Effector CD4-positive, alpha-beta T cell (primary cell): ENCODE results near the gene TCERG1L.

Source experiments
- DNase-seq: peaks from one replicate; pipeline ENCODE4 v3.0.0-alpha.2; 2020

The TCERG1L gene

GRCh38 chr10:131077724-131078123 is 233.8 kb downstream of the TCERG1L start:
- DNase-seq = no peak

GRCh38 chr10:131077031-131077430 is 234.5 kb downstream of the TCERG1L start:
- DNase-seq = no peak

GRCh38 chr10:131076356-131076755 is 235.2 kb downstream of the TCERG1L start:
- DNase-seq = no peak

- no peak for DNase-seq
Measured at GRCh38 chr10:131075218-131075770, 236.2 kb downstream of the TCERG1L start.

GRCh38 chr10:131074682-131075081 is 236.8 kb downstream of the TCERG1L start:
- DNase-seq = no peak

- no peak for DNase-seq
Measured at GRCh38 chr10:131073469-131074035, 238.0 kb downstream of the TCERG1L start.

- no peak for DNase-seq
Measured at GRCh38 chr10:131072651-131073468, 238.7 kb downstream of the TCERG1L start.

GRCh38 chr10:131071721-131072120 is 239.8 kb downstream of the TCERG1L start:
- no peak for DNase-seq

GRCh38 chr10:131070856-131071255 is 240.7 kb downstream of the TCERG1L start:
- DNase-seq = no peak

- no peak for DNase-seq
Measured at GRCh38 chr10:131068760-131069159, 242.8 kb downstream of the TCERG1L start.

- DNase-seq = no peak
Measured at GRCh38 chr10:131068311-131068710, 243.2 kb downstream of the TCERG1L start.

- DNase-seq = no peak
Measured at GRCh38 chr10:131067690-131068089, 243.8 kb downstream of the TCERG1L start.

- DNase-seq = no peak
Measured at GRCh38 chr10:131065673-131066305, 245.7 kb downstream of the TCERG1L start.

GRCh38 chr10:131063311-131063710 is 248.2 kb downstream of the TCERG1L start:
- DNase-seq = no peak

GRCh38 chr10:131062621-131063260 is 248.8 kb downstream of the TCERG1L start:
- DNase-seq = no peak

GRCh38 chr10:131061216-131061615 is 250.3 kb downstream of the TCERG1L start:
- DNase-seq = no peak

- no peak for DNase-seq
Measured at GRCh38 chr10:131059881-131060280, 251.6 kb downstream of the TCERG1L start.

- no peak for DNase-seq
Measured at GRCh38 chr10:131058799-131059198, 252.7 kb downstream of the TCERG1L start.

- DNase-seq = no peak
Measured at GRCh38 chr10:131056781-131057180, 254.7 kb downstream of the TCERG1L start.

GRCh38 chr10:131056091-131056579 is 255.4 kb downstream of the TCERG1L start:
- no peak for DNase-seq

GRCh38 chr10:131055437-131055836 is 256.1 kb downstream of the TCERG1L start:
- DNase-seq = no peak

- no peak for DNase-seq
Measured at GRCh38 chr10:131053192-131053591, 258.3 kb downstream of the TCERG1L start.
